Measurements from ENCODE around the gene IMPA2.

The IMPA2 gene

GRCh38 chr18:11985586-11985985 lies 4.3 kb downstream of the IMPA2 start:
- TF ChIP-seq CTCF (IDR thresholded peaks at IDR 0.05; ENCODE audit: low read depth, low read length, poor library complexity, severe bottlenecking), result no peak
- no peak for TF ChIP-seq EZH2phosphoT487 (IDR thresholded peaks at IDR 0.05; ENCODE audit: borderline replicate concordance, low read length)
- Histone ChIP-seq H3K9me3 (ENCODE audit: control insufficient read depth, insufficient read depth, low read length) (no peaks in the 10 kb centered on the region), H3K9me2 (replicated peaks; ENCODE audit: control insufficient read depth, low read length) (no peaks in the 10 kb centered on the region), H3K4me1 (ENCODE audit: control insufficient read depth, low read length) (peaks cover 17% of the 10 kb centered on the region), H3K27ac (ENCODE audit: low read depth, low read length) (no peak overlapping the region), H4K20me1 (ENCODE audit: control insufficient read depth, insufficient read depth, low read depth, low read length) (no peaks in the 10 kb centered on the region), H3K27me3 (ENCODE audit: control insufficient read depth, low read length) (peaks cover 2% of the 10 kb centered on the region; the same call in 1 of the 2 replicates), H3F3A (ENCODE audit: control insufficient read depth, insufficient read depth) (peaks cover 3% of the 10 kb centered on the region; the same call in 1 of the 2 replicates), H3K36me3 (ENCODE audit: control insufficient read depth, low read length) (no peaks in the 10 kb centered on the region), H3K79me2 (ENCODE audit: control insufficient read depth, low read length) (peaks cover 26% of the 10 kb centered on the region), H3K4me3 (ENCODE audit: low read length) (no peak overlapping the region), H3K4me2 (ENCODE audit: low read length) (no peak overlapping the region)

GRCh38 chr18:11986061-11986460 lies 4.8 kb downstream of the IMPA2 start:
- H3K9me2 ChIP-seq (replicated peaks; ENCODE audit: control insufficient read depth, low read length), result no peaks in the 10 kb centered on the region
- peaks cover 2% of the 10 kb centered on the region; the same call in 1 of the 2 replicates for H3K27me3 ChIP-seq (ENCODE audit: control insufficient read depth, low read length)
- TF ChIP-seq EZH2phosphoT487 (IDR thresholded peaks at IDR 0.05; ENCODE audit: borderline replicate concordance, low read length) (no peak), CTCF (IDR thresholded peaks at IDR 0.05; ENCODE audit: low read depth, low read length, poor library complexity, severe bottlenecking) (no peak)
- H3K4me3 ChIP-seq (ENCODE audit: low read length), result no peak overlapping the region
- no peaks in the 10 kb centered on the region for H3K36me3 ChIP-seq (ENCODE audit: control insufficient read depth, low read length)
- peaks cover 26% of the 10 kb centered on the region for H3K79me2 ChIP-seq (ENCODE audit: control insufficient read depth, low read length)
- H3F3A ChIP-seq (ENCODE audit: control insufficient read depth, insufficient read depth), result peaks cover 3% of the 10 kb centered on the region; the same call in 1 of the 2 replicates
- no peaks in the 10 kb centered on the region for H4K20me1 ChIP-seq (ENCODE audit: control insufficient read depth, insufficient read depth, low read depth, low read length)
- H3K27ac ChIP-seq (ENCODE audit: low read depth, low read length), result no peak overlapping the region
- H3K4me1 ChIP-seq (ENCODE audit: control insufficient read depth, low read length), result peaks cover 17% of the 10 kb centered on the region
- H3K4me2 ChIP-seq (ENCODE audit: low read length), result no peak overlapping the region
- H3K9me3 ChIP-seq (ENCODE audit: control insufficient read depth, insufficient read depth, low read length), result no peaks in the 10 kb centered on the region

GRCh38 chr18:11987527-11987926 lies 6.2 kb downstream of the IMPA2 start:
- H3K9me3 ChIP-seq (ENCODE audit: control insufficient read depth, insufficient read depth, low read length), result no peaks in the 10 kb centered on the region
- H3K36me3 ChIP-seq (ENCODE audit: control insufficient read depth, low read length), result no peaks in the 10 kb centered on the region
- H3K27me3 ChIP-seq (ENCODE audit: control insufficient read depth, low read length), result peaks cover 2% of the 10 kb centered on the region; the same call in 1 of the 2 replicates
- peaks cover 18% of the 10 kb centered on the region for H3K79me2 ChIP-seq (ENCODE audit: control insufficient read depth, low read length)
- H3K9me2 ChIP-seq (replicated peaks; ENCODE audit: control insufficient read depth, low read length), result no peaks in the 10 kb centered on the region
- H3K4me2 ChIP-seq (ENCODE audit: low read length), result no peak overlapping the region
- peaks cover 3% of the 10 kb centered on the region; the same call in 1 of the 2 replicates for H3F3A ChIP-seq (ENCODE audit: control insufficient read depth, insufficient read depth)
- H3K27ac ChIP-seq (ENCODE audit: low read depth, low read length), result no peak overlapping the region
- no peak overlapping the region for H3K4me3 ChIP-seq (ENCODE audit: low read length)
- no peaks in the 10 kb centered on the region for H4K20me1 ChIP-seq (ENCODE audit: control insufficient read depth, insufficient read depth, low read depth, low read length)
- peaks cover 11% of the 10 kb centered on the region for H3K4me1 ChIP-seq (ENCODE audit: control insufficient read depth, low read length)
- no peak for TF ChIP-seq EZH2phosphoT487 (IDR thresholded peaks at IDR 0.05; ENCODE audit: borderline replicate concordance, low read length)
- TF ChIP-seq CTCF (IDR thresholded peaks at IDR 0.05; ENCODE audit: low read depth, low read length, poor library complexity, severe bottlenecking), result no peak

Measured in DOHH2 (cell line).